Liver (tissue), 9 donors: ENCODE measurements around the gene LRRC10. TPM values are rescaled to one million over a fixed set of nuclear protein-coding genes. Genes with fewer than 3 reads are reported as not detected.

ENCODE experiments used
- DNase-seq: peaks from one replicate; pipeline ENCODE4 v3.0.0-alpha.2; 2017; ENCODE audit warnings: low spot score
- H3K27ac ChIP-seq, 2 donors: one replicate each; pipeline ENCODE4 v1.7.0; 2013; ENCODE audit warnings: inconsistent platforms in 2 of 2, low read length in 2 of 2, control low read depth in 1 of 2, low read depth in 1 of 2, mild to moderate bottlenecking in 1 of 2
- H3K27me3 ChIP-seq, 4 donors: one replicate each; pipeline versions ENCODE4 v1.6.1 to v1.7.0; 2013; ENCODE audit warnings: low read length in 3 of 4, inconsistent platforms in 1 of 4, mild to moderate bottlenecking in 1 of 4, moderate library complexity in 1 of 4; ENCODE audit not compliant: control insufficient read depth in 4 of 4, insufficient read depth in 4 of 4
- H3K36me3 ChIP-seq, 4 donors: one replicate each; pipeline versions ENCODE4 v1.6.1 to v1.7.0; 2013; ENCODE audit warnings: low read length in 3 of 4, mild to moderate bottlenecking in 3 of 4, low read depth in 1 of 4, moderate library complexity in 1 of 4; ENCODE audit not compliant: control insufficient read depth in 4 of 4, insufficient read depth in 3 of 4
- H3K4me1 ChIP-seq, 4 donors: one replicate each; pipeline versions ENCODE4 v1.6.1 to v1.7.0; 2013; ENCODE audit warnings: low read length in 3 of 4, mild to moderate bottlenecking in 3 of 4, moderate library complexity in 1 of 4; ENCODE audit not compliant: control insufficient read depth in 4 of 4, insufficient read depth in 4 of 4
- H3K4me3 ChIP-seq, 3 donors: one replicate each; pipeline versions ENCODE4 v1.6.1 to v1.7.0; 2013; ENCODE audit warnings: low read length in 3 of 3, control low read depth in 1 of 3, low read depth in 1 of 3, mild to moderate bottlenecking in 1 of 3
- H3K9ac ChIP-seq, 2 donors: one replicate each; pipeline ENCODE4 v1.7.0; 2013; ENCODE audit warnings: low read length in 2 of 2, mild to moderate bottlenecking in 2 of 2, moderate library complexity in 2 of 2, control low read depth in 1 of 2, low read depth in 1 of 2
- H3K9me3 ChIP-seq, 4 donors: one replicate each; pipeline versions ENCODE4 v1.6.1 to v1.7.0; 2013; ENCODE audit warnings: low read length in 3 of 4; ENCODE audit not compliant: control insufficient read depth in 4 of 4
- ATF3 ChIP-seq: IDR thresholded peaks from 2 replicates; pipeline ENCODE4 v1.6.1; 2016; ENCODE audit warnings: antibody characterized with exemption
- CTCF ChIP-seq: fragments of 150-350 bp; IDR thresholded peaks from 2 replicates; pipeline ENCODE4 v1.5.1; 2017; ENCODE audit warnings: improper control_type of control experiment, low read depth, low read length; ENCODE audit not compliant: missing input control
- FOXA1 ChIP-seq: IDR thresholded peaks from 2 replicates; pipeline ENCODE4 v1.6.1; 2016; ENCODE audit warnings: antibody characterized with exemption
- FOXA2 ChIP-seq: IDR thresholded peaks from 2 replicates; pipeline ENCODE4 v1.6.1; 2016; ENCODE audit warnings: antibody characterized with exemption
- GABPA ChIP-seq, 2 donors: IDR thresholded peaks in 1 of 2; conservative IDR thresholded peaks in 1 of 2; 2 replicates each; pipeline ENCODE4 v1.6.1; 2016; ENCODE audit warnings: antibody characterized with exemption in 2 of 2, mild to moderate bottlenecking in 1 of 2, moderate library complexity in 1 of 2
- HNF4A ChIP-seq, 2 donors: conservative IDR thresholded peaks; 2 replicates each; pipeline ENCODE4 v1.6.1; 2016; ENCODE audit warnings: antibody characterized with exemption in 2 of 2, mild to moderate bottlenecking in 2 of 2
- HNF4G ChIP-seq: IDR thresholded peaks from 2 replicates; pipeline ENCODE4 v1.6.1; 2016; ENCODE audit warnings: antibody characterized with exemption
- JUND ChIP-seq, 2 donors: IDR thresholded peaks; 2 replicates each; pipeline ENCODE4 v1.6.1; 2016; ENCODE audit warnings: antibody characterized with exemption in 2 of 2
- MAX ChIP-seq: IDR thresholded peaks from 2 replicates; pipeline ENCODE4 v1.6.1; 2016; ENCODE audit warnings: antibody characterized with exemption
- NR2F2 ChIP-seq: IDR thresholded peaks from 2 replicates; pipeline ENCODE4 v1.6.1; 2016; ENCODE audit warnings: antibody characterized with exemption
- RAD21 ChIP-seq, 2 donors: IDR thresholded peaks; 2 replicates each; pipeline ENCODE4 v1.6.1; 2016; ENCODE audit warnings: antibody characterized with exemption in 2 of 2, mild to moderate bottlenecking in 2 of 2
- REST ChIP-seq: IDR thresholded peaks from 2 replicates; pipeline ENCODE4 v1.6.1; 2016; ENCODE audit warnings: antibody characterized with exemption, mild to moderate bottlenecking
- SP1 ChIP-seq: IDR thresholded peaks from 2 replicates; pipeline ENCODE4 v1.6.1; 2018; ENCODE audit warnings: antibody characterized with exemption, mild to moderate bottlenecking
- YY1 ChIP-seq: IDR thresholded peaks from 2 replicates; pipeline ENCODE4 v1.6.1; 2016; ENCODE audit warnings: antibody characterized with exemption, mild to moderate bottlenecking
- ZBTB33 ChIP-seq: IDR thresholded peaks from 2 replicates; pipeline ENCODE4 v1.6.1; 2016; ENCODE audit warnings: antibody characterized with exemption
- WGBS: extraction: QIAGEN DNeasy Blood & Tissue Kit; methylation state at CpG from one replicate; pipeline ENCODE4 v1.1.7; 2013; 5-methylcytosine and 5-hydroxymethylcytosine counted together
- polyA plus RNA-seq, 2 donors: library from polyadenylated mRNA; stranded (reverse) in 1 of 2; unstranded in 1 of 2; fragments of 200-250 nt in 1 of 2; fragments of >200 nt in 1 of 2; fragmentation: Nextera tagmentation in 1 of 2; extraction: Ambion mirVana in 1 of 2; gene quantifications; one replicate each; pipeline versions ENCODE4 v1.2.1 to v1.2.3, GENCODE V29; 2013 to 2015
- total RNA-seq, 2 donors: library from RNA; depleted of rRNA; stranded (reverse); fragments of >200 nt; gene quantifications; one replicate each; pipeline ENCODE4 v1.2.3, GENCODE V29; 2014
- donor health status: healthy.
- donor health status: healthy.
- donor health status: healthy.
- donor health status: healthy.
- donor health status: healthy.

LRRC10 gene
- total and polyA plus RNA-seq, 4 donors: not detected

GRCh38 chr12:69589082-69589481 lies 21.6 kb downstream of the LRRC10 start:
- H3K36me3 ChIP-seq: peaks cover 5 to 64% (median 55%) of the 10 kb centered on the region in 4 donors

More at GRCh38 chr12:69589082-69589481, 21.6 kb downstream of the LRRC10 start:
- Histone ChIP-seq H3K27me3 (no peaks in the 10 kb centered on the region), H3K4me3 (no peak overlapping the region), H3K27ac (no peak overlapping the region), H3K9me3 (no peaks in the 10 kb centered on the region), H3K4me1 (peaks cover 0 to 7% (median 3%) of the 10 kb centered on the region in 4 donors), H3K9ac (no peak overlapping the region)
- no peak for DNase-seq
- WGBS: 92% methylated on average over 2 of the region's 2 CpGs
- TF ChIP-seq SP1: no peak
- TF ChIP-seq JUND (IDR thresholded peaks at IDR 0.05): no peak
- no peak for TF ChIP-seq HNF4A (conservative IDR thresholded peaks at IDR 0.05)
- TF ChIP-seq MAX: no peak
- TF ChIP-seq NR2F2: no peak
- no peak for TF ChIP-seq ATF3
- no peak for TF ChIP-seq FOXA1
- TF ChIP-seq RAD21 (IDR thresholded peaks at IDR 0.05): no peak
- TF ChIP-seq ZBTB33: no peak
- no peak for TF ChIP-seq YY1
- no peak for TF ChIP-seq FOXA2
- no peak for TF ChIP-seq GABPA (IDR thresholded peaks at IDR 0.05 in 1 of 2, conservative IDR thresholded peaks at IDR 0.05 in 1 of 2)
- no peak for TF ChIP-seq HNF4G
- no peak for TF ChIP-seq REST
- no peak for TF ChIP-seq CTCF
